SK-N-MC (cell line): ENCODE measurements around the gene HSP90AB1.

Experiments used
- DNase-seq: peaks from one replicate; pipeline ENCODE4 v3.0.0-alpha.2; 2011; ENCODE audit warnings: low read depth, low spot score
- H3K27ac ChIP-seq: fragments of 200-600 bp; sonication (generic); 2 replicates; pipeline ENCODE4 v1.5.1; 2016; ENCODE audit warnings: mixed run types
- H3K36me3 ChIP-seq: fragments of 200-600 bp; sonication (generic); 2 replicates; pipeline ENCODE4 v1.6.1; 2017; ENCODE audit warnings: antibody characterized with exemption, low read length, mixed read lengths; ENCODE audit not compliant: insufficient read depth
- H3K4me3 ChIP-seq: fragments of 200-600 bp; sonication (generic); 2 replicates; pipeline ENCODE4 v1.5.1; 2016
- H3K9ac ChIP-seq: fragments of 200-600 bp; sonication (generic); 2 replicates; pipeline ENCODE4 v1.8.0; 2017; ENCODE audit warnings: mixed run types, mixed read lengths; ENCODE audit not compliant: insufficient read length
- H3K9me3 ChIP-seq: fragments of 200-600 bp; sonication (generic); 2 replicates; pipeline ENCODE4 v1.6.1; 2017; ENCODE audit warnings: low read depth, mild to moderate bottlenecking, antibody characterized with exemption, low read length, moderate library complexity, mixed read lengths
- EZH2 ChIP-seq: fragments of 200-600 bp; sonication (generic); IDR thresholded peaks from one replicate; pipeline ENCODE4 v1.6.1; 2017; ENCODE audit warnings: antibody characterized with exemption
- FOXP2 ChIP-seq: optimal IDR thresholded peaks from 2 replicates; pipeline ENCODE3; 2011; ENCODE audit warnings: mild to moderate bottlenecking, moderate library complexity; ENCODE audit not compliant: insufficient read depth; ENCODE audit errors: extremely low read length, control extremely low read depth
- POLR2AphosphoS5 ChIP-seq: IDR thresholded peaks from 2 replicates; pipeline ENCODE4 v1.6.1; 2012; ENCODE audit warnings: mild to moderate bottlenecking, low read depth, low read length, borderline replicate concordance

HSP90AB1 gene

GRCh38 chr6:44255105-44255808 is 8.4 kb downstream of the HSP90AB1 start:
- Histone ChIP-seq H3K36me3 (peaks cover 50% of the 10 kb centered on the region), H3K27ac (no peak overlapping the region), H3K9me3 (no peaks in the 10 kb centered on the region), H3K4me3 (no peak overlapping the region), H3K9ac (no peak overlapping the region)
- no peak for DNase-seq
- TF ChIP-seq EZH2 (no peak), POLR2AphosphoS5 (no peak; the same call in 1 of the 2 replicates), FOXP2 (no peak)

GRCh38 chr6:44255871-44256774 is 9.2 kb downstream of the HSP90AB1 start:
- no peak for DNase-seq
- Histone ChIP-seq H3K9me3 (no peaks in the 10 kb centered on the region), H3K9ac (peak overlapping the region; percentile 76), H3K4me3 (peak overlapping the region; percentile 92), H3K27ac (no peak overlapping the region), H3K36me3 (peaks cover 42% of the 10 kb centered on the region)
- TF ChIP-seq EZH2: no peak
- TF ChIP-seq POLR2AphosphoS5: no peak
- no peak for TF ChIP-seq FOXP2

DNA sequence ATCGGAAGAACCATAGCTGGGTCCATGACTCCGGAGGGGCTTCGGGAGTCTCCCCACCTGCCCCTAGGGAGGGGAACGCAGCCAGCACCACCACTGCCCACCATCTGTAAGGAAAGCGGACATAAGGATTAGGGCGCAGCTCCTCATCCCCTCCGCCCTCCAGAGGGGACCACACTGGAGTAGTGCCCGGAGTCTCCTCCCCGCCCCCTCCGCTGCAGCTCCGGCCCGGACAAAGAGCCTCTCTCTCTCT is 9.8 kb downstream of the HSP90AB1 start:
- Histone ChIP-seq H3K27ac (0 out of 2 replicates have a peak overlapping the region, but pooled peaks have one; percentile 14), H3K9me3 (no peaks in the 10 kb centered on the region), H3K4me3 (peak overlapping the region; percentile 92), H3K36me3 (peaks cover 36% of the 10 kb centered on the region), H3K9ac (peak overlapping the region; percentile 76)
- no peak for DNase-seq
- no peak for TF ChIP-seq EZH2
- TF ChIP-seq POLR2AphosphoS5: no peak
- no peak for TF ChIP-seq FOXP2

DNA sequence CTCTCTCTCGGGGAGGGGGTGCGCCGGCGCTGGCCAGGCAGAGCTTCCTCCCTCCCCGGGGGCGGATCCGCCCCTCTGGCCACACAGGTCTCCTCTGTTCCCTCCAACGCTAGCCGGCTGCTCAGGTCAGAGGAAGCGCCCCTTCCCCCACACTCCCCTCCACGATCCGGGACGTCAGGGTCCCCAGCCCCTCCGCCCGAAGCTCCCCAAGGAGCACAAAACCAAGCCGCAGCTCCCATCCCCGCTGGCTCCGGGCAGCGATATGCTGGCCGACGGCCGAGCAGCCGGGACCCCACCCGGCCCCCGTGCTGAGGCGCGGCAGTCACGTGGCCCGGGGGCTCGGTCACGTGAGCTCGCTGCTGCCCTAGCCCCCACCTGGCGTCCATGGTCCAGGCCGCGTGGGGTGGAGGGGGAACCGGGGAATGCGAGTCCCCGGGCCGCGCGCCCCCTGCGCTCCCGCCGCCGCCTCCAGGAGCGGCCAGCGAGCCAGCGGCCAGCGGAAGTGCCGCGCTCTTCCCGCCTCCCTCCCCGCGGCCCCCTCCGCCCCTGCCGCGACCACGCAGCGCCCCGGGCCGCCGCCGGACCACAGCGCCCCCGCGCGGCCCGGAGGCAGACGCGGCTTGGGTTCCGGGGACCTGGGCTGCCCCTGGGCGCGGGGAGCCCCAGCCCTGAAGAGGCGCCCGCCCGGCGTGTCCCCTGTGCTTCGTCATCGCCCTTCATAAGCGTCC is 10.3 kb downstream of the HSP90AB1 start, which contains the start of gene SLC35B2:
Gene SLC35B2, minus strand, starts transcription at position 504 of the 728 bp plus-strand sequence. Its CDS starts 118 bp downstream, at position 386.
- Histone ChIP-seq H3K36me3 (peaks cover 31% of the 10 kb centered on the region), H3K9me3 (no peaks in the 10 kb centered on the region), H3K9ac (peak within 1 kb of the TSS; percentile 76), H3K27ac (peak within 1 kb of the TSS; percentile 14), H3K4me3 (peak within 1 kb of the TSS; percentile 92)
- TF ChIP-seq EZH2 (no peak), POLR2AphosphoS5 (peak; percentile 76)
- no peak for DNase-seq

- Histone ChIP-seq H3K36me3 (peaks cover 24% of the 10 kb centered on the region), H3K4me3 (peak overlapping the region; percentile 92), H3K9ac (peak overlapping the region; percentile 76), H3K9me3 (no peaks in the 10 kb centered on the region), H3K27ac (no peak overlapping the region)
- DNase-seq: no peak
- TF ChIP-seq POLR2AphosphoS5: no peak
- no peak for TF ChIP-seq FOXP2
- TF ChIP-seq EZH2: no peak
These were observed 10.9 kb downstream of the HSP90AB1 start for GRCh38 chr6:44257753-44258324.

DNA sequence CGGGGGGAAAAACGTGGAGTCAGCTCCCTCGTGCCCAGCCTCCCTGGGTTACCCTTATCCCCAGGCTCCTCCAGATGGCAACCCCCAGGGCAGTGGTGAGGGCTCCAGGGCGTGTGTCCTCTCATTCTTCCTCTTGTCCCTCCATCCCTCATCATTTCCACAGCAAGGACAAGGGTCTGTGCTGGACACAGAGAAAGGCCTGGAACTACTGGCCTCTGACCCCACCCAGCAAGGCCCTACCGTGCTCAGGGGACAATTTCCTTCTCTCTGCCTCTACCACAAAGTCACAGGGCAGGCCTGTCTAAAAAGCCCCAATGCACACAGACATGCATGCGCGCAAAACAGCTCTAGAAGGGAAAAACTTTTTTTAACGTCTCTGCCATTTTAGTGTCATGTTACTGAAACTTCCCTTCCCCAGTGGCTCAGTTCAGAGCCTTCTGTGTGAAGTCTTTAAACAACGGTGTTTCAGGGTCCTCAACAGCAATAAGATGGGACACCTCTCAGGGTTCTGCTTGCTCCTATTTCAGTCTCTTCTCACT is 11.5 kb downstream of the HSP90AB1 start:
- Histone ChIP-seq H3K9ac (no peak overlapping the region), H3K36me3 (peaks cover 19% of the 10 kb centered on the region), H3K4me3 (no peak overlapping the region), H3K27ac (no peak overlapping the region), H3K9me3 (no peaks in the 10 kb centered on the region)
- no peak for DNase-seq
- no peak for TF ChIP-seq POLR2AphosphoS5
- TF ChIP-seq FOXP2: no peak
- no peak for TF ChIP-seq EZH2

- Histone ChIP-seq H3K9me3 (no peaks in the 10 kb centered on the region), H3K9ac (no peak overlapping the region), H3K4me3 (no peak overlapping the region), H3K36me3 (peaks cover 14% of the 10 kb centered on the region), H3K27ac (no peak overlapping the region)
- no peak for DNase-seq
- no peak for TF ChIP-seq FOXP2
- TF ChIP-seq EZH2: no peak
These were observed 12.0 kb downstream of the HSP90AB1 start for GRCh38 chr6:44258921-44259320.

- Histone ChIP-seq H3K36me3 (peaks cover 3% of the 10 kb centered on the region), H3K9ac (no peak overlapping the region), H3K9me3 (no peaks in the 10 kb centered on the region), H3K27ac (no peak overlapping the region), H3K4me3 (no peak overlapping the region)
- TF ChIP-seq EZH2 (no peak), FOXP2 (no peak), POLR2AphosphoS5 (no peak)
- no peak for DNase-seq
These were observed 13.1 kb downstream of the HSP90AB1 start for GRCh38 chr6:44260011-44260410.
